ENCODE data around the gene SH3BP4.

Gene SH3BP4

DNA sequence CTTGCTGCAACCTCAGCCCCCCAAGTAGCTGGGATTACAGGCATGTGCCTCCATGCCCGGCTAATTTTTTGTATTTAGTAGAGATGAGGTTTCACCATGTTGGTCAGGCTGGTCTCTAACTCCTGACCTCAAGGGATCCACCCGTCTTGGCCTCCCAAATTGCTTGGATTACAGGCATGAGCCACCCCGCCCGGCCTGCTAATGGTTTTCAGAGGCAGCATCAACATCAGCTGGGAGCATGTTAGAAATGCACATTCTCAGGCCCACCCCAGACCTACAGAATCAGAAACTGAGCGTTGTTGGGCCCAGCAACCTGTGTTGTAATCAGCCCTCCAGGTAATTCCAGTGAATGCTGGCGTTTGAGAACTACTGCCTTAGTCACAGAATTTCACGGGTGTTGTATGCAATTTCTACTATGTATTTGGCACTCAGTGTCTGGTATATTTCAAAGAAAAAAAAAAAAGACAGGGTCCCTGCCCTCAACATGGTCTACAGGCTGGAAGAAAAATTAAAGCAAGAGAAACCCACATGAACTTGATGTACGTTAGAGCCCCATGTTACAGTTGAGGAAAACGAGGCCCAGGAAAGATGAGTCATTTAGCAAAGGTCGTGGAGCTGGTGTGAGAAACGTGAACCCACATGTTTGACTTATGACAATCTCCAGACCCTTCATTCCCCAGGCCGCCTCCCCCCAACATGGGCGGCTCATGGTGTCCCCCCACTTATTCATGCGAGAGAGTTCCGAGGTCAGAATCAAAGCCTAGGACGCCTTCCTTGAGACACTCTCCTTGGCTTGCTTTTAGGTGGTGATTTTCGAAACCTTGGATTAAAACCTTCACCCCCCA lies 35.3 kb downstream of the SH3BP4 start:
- no peaks in the 10 kb centered on the region for H4K20me1 ChIP-seq (ENCODE audit: low read depth, low read length)
- H3K9me2 ChIP-seq (replicated peaks; ENCODE audit: insufficient read depth, low read length): no peaks in the 10 kb centered on the region
- no peaks in the 10 kb centered on the region for H3F3A ChIP-seq (ENCODE audit: insufficient read depth)
- no peak overlapping the region for H3K4me3 ChIP-seq (ENCODE audit: insufficient read depth, low read length, poor library complexity, severe bottlenecking)
- no peak overlapping the region for H2AFZ ChIP-seq (ENCODE audit: low read depth, low read length, severe bottlenecking)
- no peaks in the 10 kb centered on the region for H3K79me2 ChIP-seq (ENCODE audit: insufficient read depth, low read length)
- no peaks in the 10 kb centered on the region for H3K27me3 ChIP-seq (ENCODE audit: low read length)
- TF ChIP-seq, protein P1, sequence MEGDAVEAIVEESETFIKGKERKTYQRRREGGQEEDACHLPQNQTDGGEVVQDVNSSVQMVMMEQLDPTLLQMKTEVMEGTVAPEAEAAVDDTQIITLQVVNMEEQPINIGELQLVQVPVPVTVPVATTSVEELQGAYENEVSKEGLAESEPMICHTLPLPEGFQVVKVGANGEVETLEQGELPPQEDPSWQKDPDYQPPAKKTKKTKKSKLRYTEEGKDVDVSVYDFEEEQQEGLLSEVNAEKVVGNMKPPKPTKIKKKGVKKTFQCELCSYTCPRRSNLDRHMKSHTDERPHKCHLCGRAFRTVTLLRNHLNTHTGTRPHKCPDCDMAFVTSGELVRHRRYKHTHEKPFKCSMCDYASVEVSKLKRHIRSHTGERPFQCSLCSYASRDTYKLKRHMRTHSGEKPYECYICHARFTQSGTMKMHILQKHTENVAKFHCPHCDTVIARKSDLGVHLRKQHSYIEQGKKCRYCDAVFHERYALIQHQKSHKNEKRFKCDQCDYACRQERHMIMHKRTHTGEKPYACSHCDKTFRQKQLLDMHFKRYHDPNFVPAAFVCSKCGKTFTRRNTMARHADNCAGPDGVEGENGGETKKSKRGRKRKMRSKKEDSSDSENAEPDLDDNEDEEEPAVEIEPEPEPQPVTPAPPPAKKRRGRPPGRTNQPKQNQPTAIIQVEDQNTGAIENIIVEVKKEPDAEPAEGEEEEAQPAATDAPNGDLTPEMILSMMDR (IDR thresholded peaks at IDR 0.05; ENCODE audit: insufficient read depth, low read length, poor library complexity, severe bottlenecking): no peak
- H3K27ac ChIP-seq (ENCODE audit: low read depth, low read length): no peak overlapping the region
- H3K9ac ChIP-seq (ENCODE audit: low read length): no peak overlapping the region
- H3K9me3 ChIP-seq (ENCODE audit: insufficient read depth, low read length): no peaks in the 10 kb centered on the region
- H3K36me3 ChIP-seq (ENCODE audit: low read length): no peaks in the 10 kb centered on the region
- H3K4me2 ChIP-seq (ENCODE audit: low read depth, low read length, poor library complexity, severe bottlenecking): no peak overlapping the region

DNA sequence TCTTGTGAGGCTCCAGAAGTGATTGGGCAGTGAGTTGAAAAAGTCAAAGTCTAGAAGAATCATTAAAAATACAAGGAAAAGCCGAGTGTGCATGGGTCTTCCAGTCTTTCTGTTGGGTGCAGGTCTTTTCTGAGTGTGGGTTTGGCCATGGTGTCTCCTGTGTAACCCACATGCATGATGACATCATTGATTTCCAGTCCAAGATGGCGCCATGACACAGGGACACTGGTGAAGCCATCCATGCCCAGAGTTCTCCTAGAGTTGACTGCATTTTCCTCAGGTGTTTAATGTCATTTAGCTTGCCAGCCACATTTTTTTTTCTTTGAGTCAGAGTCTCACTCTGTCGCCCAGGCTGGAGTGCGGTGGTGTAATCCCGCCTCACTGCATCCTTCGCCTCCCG lies 35.9 kb downstream of the SH3BP4 start:
- H3K9me2 ChIP-seq (replicated peaks; ENCODE audit: insufficient read depth, low read length): no peaks in the 10 kb centered on the region
- H3K4me3 ChIP-seq (ENCODE audit: insufficient read depth, low read length, poor library complexity, severe bottlenecking): no peak overlapping the region
- no peak overlapping the region for H2AFZ ChIP-seq (ENCODE audit: low read depth, low read length, severe bottlenecking)
- no peaks in the 10 kb centered on the region for H3K36me3 ChIP-seq (ENCODE audit: low read length)
- no peaks in the 10 kb centered on the region for H3K79me2 ChIP-seq (ENCODE audit: insufficient read depth, low read length)
- H4K20me1 ChIP-seq (ENCODE audit: low read depth, low read length): no peaks in the 10 kb centered on the region
- no peaks in the 10 kb centered on the region for H3K9me3 ChIP-seq (ENCODE audit: insufficient read depth, low read length)
- no peak for TF ChIP-seq EZH2phosphoT487 (conservative IDR thresholded peaks at IDR 0.05; ENCODE audit: low read length)
- TF ChIP-seq, protein P1 (IDR thresholded peaks at IDR 0.05; ENCODE audit: insufficient read depth, low read length, poor library complexity, severe bottlenecking): no peak
- H3K4me2 ChIP-seq (ENCODE audit: low read depth, low read length, poor library complexity, severe bottlenecking): no peak overlapping the region
- no peak overlapping the region for H3K9ac ChIP-seq (ENCODE audit: low read length)
- no peaks in the 10 kb centered on the region for H3F3A ChIP-seq (ENCODE audit: insufficient read depth)
- H3K27ac ChIP-seq (ENCODE audit: low read depth, low read length): no peak overlapping the region
- no peaks in the 10 kb centered on the region for H3K27me3 ChIP-seq (ENCODE audit: low read length)

DNA sequence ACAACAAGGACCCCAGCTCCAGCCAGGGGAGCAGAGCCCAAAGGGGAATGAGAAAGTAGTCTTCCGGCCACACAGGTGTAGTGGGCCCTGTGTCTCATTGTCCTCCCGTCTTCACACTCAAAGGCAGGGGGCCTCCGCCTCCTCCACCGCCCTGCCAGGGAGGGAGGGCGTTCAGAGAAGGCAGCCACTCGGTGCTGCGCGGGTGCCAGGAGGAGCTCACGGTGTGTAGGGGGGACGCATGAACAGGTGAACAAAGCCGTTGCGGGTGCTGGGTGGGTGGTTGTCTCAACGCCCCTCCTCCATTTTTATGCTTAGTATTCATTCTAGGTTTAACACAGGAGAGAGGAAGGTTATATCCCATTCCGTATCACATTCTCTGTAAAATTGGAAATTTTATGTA lies 36.7 kb downstream of the SH3BP4 start:
- Histone ChIP-seq H3K4me3 (ENCODE audit: insufficient read depth, low read length, poor library complexity, severe bottlenecking) (no peak overlapping the region), H3K79me2 (ENCODE audit: insufficient read depth, low read length) (no peaks in the 10 kb centered on the region), H3K27me3 (ENCODE audit: low read length) (no peaks in the 10 kb centered on the region), H3K9ac (ENCODE audit: low read length) (no peak overlapping the region), H4K20me1 (ENCODE audit: low read depth, low read length) (no peaks in the 10 kb centered on the region), H3K36me3 (ENCODE audit: low read length) (no peaks in the 10 kb centered on the region), H2AFZ (ENCODE audit: low read depth, low read length, severe bottlenecking) (no peak overlapping the region), H3K9me3 (ENCODE audit: insufficient read depth, low read length) (no peaks in the 10 kb centered on the region), H3K9me2 (replicated peaks; ENCODE audit: insufficient read depth, low read length) (no peaks in the 10 kb centered on the region), H3F3A (ENCODE audit: insufficient read depth) (no peaks in the 10 kb centered on the region), H3K27ac (ENCODE audit: low read depth, low read length) (no peak overlapping the region), H3K4me2 (ENCODE audit: low read depth, low read length, poor library complexity, severe bottlenecking) (no peak overlapping the region)
- TF ChIP-seq, protein P1 (IDR thresholded peaks at IDR 0.05; ENCODE audit: insufficient read depth, low read length, poor library complexity, severe bottlenecking): no peak
- TF ChIP-seq EZH2phosphoT487 (conservative IDR thresholded peaks at IDR 0.05; ENCODE audit: low read length): no peak

Measured in SU-DHL-6 (cell line).